NCI-H1417 treated with DMSO at 0.1 percent for 48 hours (cell line): ENCODE data around the gene BLMH.
"Not testable (repeated sequence)": the region's sequence is repeated elsewhere in the genome, so short reads cannot be mapped to it uniquely, and the experiment has no call there.

Experiments used
- DNase-seq: peaks from one replicate; lab custom pipeline; 2025; lab: John Stamatoyannopoulos, UW

BLMH gene

DNA sequence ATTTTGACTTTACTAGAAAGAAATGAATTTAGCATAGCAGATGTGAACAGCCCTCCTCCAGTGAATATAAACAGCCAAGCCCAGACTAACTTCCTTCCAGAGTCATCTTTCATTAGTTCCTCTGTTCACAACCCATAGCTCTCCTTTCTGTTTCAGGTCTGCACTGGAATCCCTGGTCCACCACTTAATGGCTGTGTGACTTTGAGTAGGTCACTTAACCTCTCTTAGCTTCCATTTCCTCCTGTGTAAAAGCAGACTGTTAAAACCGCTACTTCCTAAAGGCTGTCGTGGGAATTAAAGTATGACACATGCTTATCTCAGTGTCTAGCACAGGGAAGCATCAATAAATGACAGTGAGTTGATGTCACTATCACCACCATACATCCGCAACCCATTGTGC, 63.7 kb downstream of the BLMH start:
- DNase-seq: no peak

GRCh38 chr17:30226878-30227277, 64.9 kb downstream of the BLMH start:
- DNase-seq: no peak

DNA sequence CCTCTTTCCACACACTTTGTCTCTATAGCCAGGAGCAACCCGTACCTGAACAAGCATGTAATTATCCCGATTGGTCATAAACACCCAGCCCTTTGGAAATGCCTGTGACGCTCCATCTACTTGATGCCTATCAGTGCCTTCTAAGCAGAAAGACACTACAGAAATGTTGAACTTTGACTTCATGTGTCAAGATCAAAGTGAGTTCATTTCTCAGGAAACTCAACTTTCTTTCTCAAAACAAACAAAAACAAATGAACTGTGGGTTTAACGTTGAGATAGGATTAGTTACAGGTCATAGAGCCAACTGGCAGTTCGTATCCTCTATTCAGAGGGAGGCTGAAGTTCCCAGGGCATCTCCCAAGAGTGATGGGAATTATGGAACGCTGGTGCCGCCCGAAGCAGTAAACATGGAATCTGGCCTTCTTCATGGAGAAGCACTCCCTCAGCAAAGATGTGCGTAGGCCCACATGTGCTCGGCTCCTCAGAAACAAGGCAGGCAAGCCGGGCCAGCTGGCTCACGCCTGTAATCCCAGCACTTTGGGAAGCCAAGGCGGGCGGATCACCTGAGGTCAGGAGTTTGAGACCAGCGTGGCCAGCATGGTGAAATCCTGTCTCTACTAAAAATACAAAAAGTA, 65.7 kb downstream of the BLMH start:
- no peak for DNase-seq

DNA sequence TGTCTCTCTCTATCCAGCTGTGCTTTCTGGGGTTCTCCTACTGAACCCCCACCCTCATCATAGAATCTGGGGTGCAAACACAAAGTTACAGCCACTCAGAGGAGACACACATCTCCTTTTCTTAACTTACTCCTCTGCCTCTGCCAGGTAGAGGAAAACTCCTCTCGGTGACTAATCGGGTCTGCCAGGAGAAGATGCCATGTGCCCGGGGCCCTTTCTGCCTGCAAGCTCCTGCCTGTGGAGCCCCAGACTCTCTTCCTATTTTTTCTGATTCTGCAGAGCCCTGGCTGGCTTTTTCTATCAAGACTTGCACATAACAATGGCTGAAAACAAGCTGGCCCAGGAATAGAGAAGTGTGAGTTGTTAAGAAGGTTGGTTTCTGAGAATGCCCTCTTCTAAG, 66.6 kb downstream of the BLMH start:
- DNase-seq: no peak

DNA sequence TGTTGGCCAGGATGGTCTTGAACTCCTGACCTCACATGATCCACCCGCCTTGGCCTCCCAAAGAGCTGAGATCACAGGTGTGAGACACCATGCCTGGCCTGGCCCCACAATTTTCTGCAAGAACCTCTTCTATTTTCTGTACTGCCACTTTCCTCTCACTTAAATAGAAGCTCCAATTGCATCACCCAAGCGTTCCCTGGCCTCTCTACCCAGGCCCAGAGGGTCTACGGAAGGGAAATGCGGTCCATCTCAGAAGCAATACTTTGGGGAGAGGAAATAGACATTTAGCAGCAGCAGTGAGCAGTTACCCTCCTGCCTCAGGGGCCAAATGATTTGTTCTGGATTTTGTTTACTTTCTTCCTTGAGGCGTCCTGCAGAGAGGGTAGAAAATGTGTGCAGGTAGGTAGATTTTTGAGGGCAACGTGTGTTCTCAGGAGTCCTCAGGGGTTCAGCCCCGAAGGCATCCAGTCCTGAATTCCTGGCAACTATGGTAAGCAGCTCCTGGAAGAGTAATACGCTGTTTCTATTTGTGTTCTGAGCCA, 67.3 kb downstream of the BLMH start:
- DNase-seq: no peak

DNA sequence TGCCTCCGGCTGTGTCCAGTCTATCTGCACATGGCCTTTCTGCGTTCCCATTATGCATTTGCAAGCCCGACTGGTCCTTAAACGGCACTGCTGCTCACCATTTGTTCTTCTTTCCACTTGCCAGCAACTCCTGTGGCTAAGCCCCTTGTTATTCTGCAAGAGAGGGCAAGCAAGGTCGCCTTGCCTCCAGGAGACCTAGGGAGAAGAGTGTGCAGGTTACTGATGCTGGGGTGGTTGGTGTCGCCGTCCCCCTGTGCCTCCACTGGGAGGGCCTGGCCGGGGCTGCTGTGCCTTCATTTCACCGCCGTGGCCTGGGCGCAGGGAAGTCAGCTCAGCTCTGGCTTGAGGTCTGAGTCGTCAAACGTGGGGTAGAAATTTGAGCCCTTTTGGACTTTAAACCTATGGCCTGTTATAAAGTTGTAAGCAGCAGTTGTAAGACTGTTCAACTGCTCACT, 69.0 kb downstream of the BLMH start:
- no peak for DNase-seq

GRCh38 chr17:30222251-30222650, 69.5 kb downstream of the BLMH start:
- DNase-seq: no peak

GRCh38 chr17:30221346-30221745, 70.4 kb downstream of the BLMH start:
- no peak for DNase-seq

DNA sequence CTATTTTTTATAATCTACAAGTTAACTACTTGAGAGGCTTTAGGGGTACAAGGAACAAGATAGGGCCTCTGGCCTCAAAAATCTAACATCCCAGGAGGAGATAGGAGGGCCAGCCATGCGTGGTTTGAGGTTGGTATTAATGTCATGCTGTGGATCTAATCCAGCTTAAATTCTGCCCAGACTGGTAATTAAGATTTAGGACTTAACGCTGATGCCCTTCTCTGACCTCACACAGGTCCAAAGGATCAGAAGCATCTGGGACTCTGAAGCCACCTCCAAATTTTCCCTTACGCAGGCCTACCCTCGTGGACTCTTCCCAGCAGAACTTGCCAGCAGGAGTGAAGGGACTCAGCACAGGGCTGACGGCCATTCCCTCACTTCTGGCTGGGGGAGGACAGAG, 71.3 kb downstream of the BLMH start:
- DNase-seq: no peak

GRCh38 chr17:30219833-30220232, 71.9 kb downstream of the BLMH start:
- DNase-seq: no peak

GRCh38 chr17:30219315-30219714, 72.4 kb downstream of the BLMH start:
- DNase-seq: no peak

GRCh38 chr17:30218799-30219198, 72.9 kb downstream of the BLMH start:
- DNase-seq: no peak

DNA sequence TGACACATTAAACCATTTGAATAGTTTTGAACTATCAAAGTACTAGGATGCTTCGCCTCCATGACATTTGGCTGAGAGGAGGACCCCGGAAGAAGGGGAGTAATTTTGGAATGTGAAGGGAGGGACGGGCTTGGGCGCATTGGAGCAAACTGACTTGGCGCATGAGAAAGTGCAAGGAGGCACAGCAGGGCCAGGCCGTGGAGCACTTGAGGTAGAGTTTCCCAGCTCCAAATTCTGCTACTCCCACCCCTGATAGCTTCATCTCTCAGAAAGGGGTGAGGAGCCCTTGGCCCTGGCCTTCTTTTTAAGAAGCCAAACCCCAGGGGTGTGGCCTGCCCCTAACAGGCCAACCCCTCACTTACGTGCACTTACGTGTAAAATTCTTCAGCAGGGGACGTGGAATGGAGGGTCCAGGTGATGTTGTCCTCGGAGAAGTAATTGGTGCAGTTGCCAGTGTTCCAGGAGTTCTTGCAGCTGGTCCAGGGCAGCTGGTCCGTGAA, 73.9 kb downstream of the BLMH start:
- DNase-seq: no peak

DNA sequence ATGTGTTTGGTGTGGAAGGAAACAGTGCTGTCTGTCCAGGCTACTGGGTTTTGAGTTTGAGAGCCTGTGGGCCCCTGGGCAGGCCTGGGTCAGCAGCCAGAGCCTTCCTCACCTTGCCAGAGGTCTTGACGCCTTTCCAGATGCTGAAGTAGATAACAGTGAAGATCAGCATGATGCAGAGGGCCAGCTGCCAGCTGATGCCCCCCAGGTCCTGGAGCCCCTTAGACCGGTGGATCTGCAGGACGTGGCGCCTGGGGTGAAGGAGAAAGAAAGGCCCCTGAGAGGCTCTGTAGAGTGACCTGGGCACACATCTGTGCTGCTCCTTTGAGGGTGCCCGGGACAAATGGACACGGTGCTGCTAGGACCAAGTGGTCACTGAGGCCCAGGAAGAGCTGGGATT, 74.7 kb downstream of the BLMH start:
- no peak for DNase-seq

- no peak for DNase-seq
Observed at GRCh38 chr17:30212750-30213149, 79.0 kb downstream of the BLMH start.

DNA sequence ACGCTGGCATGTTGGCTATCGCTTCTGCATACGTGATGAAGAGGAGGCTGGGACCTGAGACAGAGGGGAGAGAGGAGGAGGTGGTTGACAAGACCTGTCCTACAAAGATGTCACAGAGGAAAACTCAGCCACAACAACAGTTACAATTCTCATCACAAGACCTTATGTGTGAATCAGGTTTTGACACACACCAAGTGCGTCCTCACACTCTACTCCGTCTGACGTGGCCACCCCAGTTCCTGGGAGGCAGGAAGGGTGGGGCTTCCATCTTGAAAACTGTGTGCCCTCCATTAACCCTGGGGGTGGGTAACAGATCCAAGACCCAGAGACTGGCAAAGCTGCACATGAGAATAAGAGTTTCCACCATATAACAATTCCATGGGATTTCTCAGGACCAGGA, 80.4 kb downstream of the BLMH start:
- no peak for DNase-seq

- no peak for DNase-seq
Observed at GRCh38 chr17:30210901-30211300, 80.8 kb downstream of the BLMH start.

DNA sequence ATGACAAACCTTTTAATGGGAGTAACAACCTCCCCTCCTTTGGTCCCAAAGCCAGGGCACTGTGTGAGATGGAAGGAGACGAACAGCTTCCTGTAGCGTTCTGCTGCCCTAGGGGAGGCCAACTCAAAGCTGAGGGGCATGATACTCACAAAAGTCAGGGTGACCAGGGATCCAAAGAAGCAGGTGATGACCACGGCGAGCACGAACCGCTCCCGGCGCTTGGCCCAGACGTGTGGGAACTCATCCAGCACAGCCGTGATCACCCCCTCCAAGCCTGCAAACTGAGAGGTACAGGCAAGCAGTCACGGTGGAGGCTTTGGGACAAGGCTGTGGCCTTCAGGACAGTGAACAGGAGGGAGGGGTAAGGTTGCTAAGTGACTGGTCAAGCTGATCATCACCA, 81.4 kb downstream of the BLMH start:
- DNase-seq: no peak

DNA sequence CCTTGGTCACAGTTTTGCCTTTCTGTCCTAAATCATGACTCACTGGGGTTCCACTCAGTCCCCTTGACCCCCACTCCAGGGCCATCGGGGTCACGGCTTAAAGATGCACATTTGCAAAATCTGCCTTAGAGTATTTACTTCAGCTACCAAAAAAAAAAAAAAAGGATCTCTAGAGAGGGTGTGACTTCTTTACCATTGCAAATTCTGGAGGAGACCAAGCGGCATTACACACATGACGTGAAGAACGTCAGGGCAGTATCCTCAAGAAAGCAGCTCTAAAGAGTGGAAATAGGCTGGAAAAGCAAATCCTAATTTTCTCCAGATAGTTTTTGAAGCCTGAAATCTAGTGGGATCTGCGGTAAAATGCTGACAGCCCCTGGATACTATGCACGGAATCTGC, 81.8 kb downstream of the BLMH start:
- DNase-seq: no peak

DNA sequence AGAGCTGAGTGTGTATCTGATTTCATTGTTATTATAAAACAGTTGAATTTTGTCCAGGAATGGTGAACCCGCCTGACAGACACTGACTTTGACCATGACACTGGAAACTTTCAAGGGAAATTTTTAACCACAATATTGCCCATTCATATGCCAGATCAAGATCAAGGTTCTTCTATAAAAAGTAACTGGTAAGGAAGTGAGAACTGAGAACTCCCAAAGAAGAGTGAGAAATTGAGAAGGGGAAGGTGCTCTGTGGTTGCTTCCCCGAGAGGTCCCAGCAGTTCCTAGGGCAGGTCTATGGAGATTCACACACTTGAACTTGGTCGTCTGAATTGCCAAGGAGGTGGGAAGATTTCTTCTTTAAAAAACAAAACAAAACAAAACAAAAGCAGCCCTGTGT, 83.5 kb downstream of the BLMH start:
- no peak for DNase-seq

GRCh38 chr17:30207655-30208054, 84.1 kb downstream of the BLMH start:
- no peak for DNase-seq

GRCh38 chr17:30203471-30203981, 88.2 kb downstream of the BLMH start:
- DNase-seq: no peak

DNA sequence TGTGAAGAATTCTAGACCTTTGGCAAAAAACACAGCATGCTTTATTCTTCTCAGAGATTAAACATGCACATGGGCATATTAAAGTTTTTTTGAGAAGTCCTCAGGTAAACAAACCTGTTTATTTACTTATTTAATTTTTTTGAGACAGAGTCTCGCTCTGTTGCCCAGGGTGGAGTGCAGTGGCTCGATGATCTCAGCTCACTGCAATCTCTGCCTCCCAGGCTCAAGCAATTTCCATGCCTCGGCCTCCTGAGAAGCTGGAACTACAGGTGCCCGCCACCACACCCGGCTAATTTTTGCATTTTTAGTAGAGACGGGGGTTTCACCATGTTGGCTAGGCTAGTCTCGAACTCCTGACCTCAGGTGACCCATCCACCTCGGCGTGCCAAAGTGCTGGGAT, 91.1 kb downstream of the BLMH start:
- not testable (repeated sequence) for DNase-seq

GRCh38 chr17:30200106-30200505, 91.6 kb downstream of the BLMH start:
- no peak for DNase-seq
